Heart left ventricle (tissue), 16 donors: ENCODE data around the gene CENPX. TPM values are rescaled to one million over a fixed set of nuclear protein-coding genes. Genes with fewer than 3 reads are reported as not detected.

Experiments used
- ATAC-seq, 4 donors: fragments of 200-7000 bp; cut with Tn5 transposase; one replicate each; pipeline ENCODE4 v1.9.1; 2020 to 2022; ENCODE audit warnings: moderate library complexity in 4 of 4, mild to moderate bottlenecking in 3 of 4, moderate number of reproducible peaks in 1 of 4
- DNase-seq, 5 donors: peaks; one replicate each; pipeline ENCODE4 v3.0.0-alpha.2; 2020
- H3K27ac ChIP-seq, 12 donors: fragments of 200-600 bp; sonication (generic) in 4 of 12; one replicate each; pipeline versions ENCODE4 v1.5.0 to v1.8.0; 2016 to 2022; ENCODE audit warnings: mild to moderate bottlenecking in 2 of 12
- H3K27me3 ChIP-seq, 9 donors: fragments of 200-600 bp; sonication (generic) in 2 of 9; one replicate each; pipeline versions ENCODE4 v1.5.1 to v1.8.0; 2016 to 2022; ENCODE audit warnings: mild to moderate bottlenecking in 3 of 9
- H3K36me3 ChIP-seq, 9 donors: fragments of 200-600 bp; sonication (generic) in 2 of 9; one replicate each; pipeline versions ENCODE4 v1.5.0 to v1.8.0; 2018 to 2022; ENCODE audit warnings: mild to moderate bottlenecking in 2 of 9
- H3K4me1 ChIP-seq, 12 donors: fragments of 200-600 bp; sonication (generic) in 4 of 12; one replicate each; pipeline versions ENCODE4 v1.5.0 to v1.8.0; 2016 to 2022; ENCODE audit warnings: mild to moderate bottlenecking in 3 of 12
- H3K4me3 ChIP-seq, 12 donors: fragments of 200-600 bp; sonication (generic) in 4 of 12; one replicate each; pipeline versions ENCODE4 v1.5.0 to v1.8.0; 2017 to 2022; ENCODE audit warnings: mild to moderate bottlenecking in 9 of 12, moderate library complexity in 4 of 12
- H3K9me3 ChIP-seq, 12 donors: fragments of 200-600 bp; sonication (generic) in 4 of 12; one replicate each; pipeline versions ENCODE4 v1.5.0 to v1.8.0; 2016 to 2022; ENCODE audit warnings: mild to moderate bottlenecking in 1 of 12
- POLR2A ChIP-seq, 2 donors: fragments of 450-650 bp; IDR thresholded peaks; one replicate each; pipeline ENCODE4 v1.6.1; 2017; ENCODE audit warnings: antibody characterized with exemption in 2 of 2, mild to moderate bottlenecking in 2 of 2, moderate library complexity in 2 of 2
- WGBS, 4 donors: extraction: QIAGEN DNeasy Blood & Tissue Kit in 2 of 4; methylation state at CpG; one replicate each; pipeline versions ENCODE4 v1.1.5 to v1.1.7; 2013 to 2018; 5-methylcytosine and 5-hydroxymethylcytosine counted together
- intact Hi-C, 10 donors: fragments of 100-400 bp; cut with DNase I; formaldehyde crosslinking; loops; one replicate each; pipeline versions ENCODE4 v1.11.1 to v1.14.2; 2022
- polyA plus RNA-seq, 2 donors: library from polyadenylated mRNA; stranded (reverse); fragments of 200-250 nt; gene quantifications; one replicate each; pipeline ENCODE4 v1.2.3, GENCODE V29; 2013
- total RNA-seq, 9 donors: library from RNA; depleted of rRNA in 2 of 9; stranded (reverse); fragments of >200 nt in 2 of 9; fragmentation: NEBNext Ultra II Directional in 3 of 9; extraction: Animal tissue kit (Norgen Biotek cat#: 25700) in 3 of 9; gene quantifications; one replicate each; pipeline versions ENCODE4 v1.1.0 to v1.2.4, GENCODE V29; 2016 to 2023
- TF ChIP-seq, protein P1 (sequence below), 12 donors: fragments of 200-600 bp; sonication (generic) in 4 of 12; IDR thresholded peaks; one replicate each; pipeline versions ENCODE4 v1.5.0 to v1.8.0; 2018 to 2022; ENCODE audit warnings: antibody characterized with exemption in 12 of 12, mild to moderate bottlenecking in 5 of 12
- donor health status: ischemic (EF 13 %, LVEDD 7.1; RV severe dilation, severe dysfunction).
- donor health status: healthy with polysubstance abuse.
- donor health status: DM: no; HTN: yes; CAD: no.
- donor health status: DM: no; HTN: no; CAD: no.
- donor health status: ischemic (EF 25% LVEDD 6.9; RV normal size, moderate dysfunction).
- donor health status: ischemic (EF 25% LVEDD 5.7; RV mildly dilated, moderate dysfunction).
- donor health status: healthy.
- donor health status: DM: yes; HTN: yes; CAD: no.
- donor health status: ischemic (EF 35%, LVEDD 5.7; RV mildly dilated, moderate dysfunction).
- donor health status: nonischemic (EF 11% LVEDD 7.7; RV severe dilation, severe dysfunction).
- donor health status: DM: yes; HTN: yes; CAD: no.
- donor health status: PGD.
- donor health status: ischemic (EF 29% LVEDD 5.4; RV normal size, mild dysfunction).
- donor health status: nonischemic (EF 23%, LVEDD 6.1; RV moderate dilation, normal function).

Gene CENPX
- total and polyA plus RNA-seq, 11 donors = 16.8 to 126 (median 29.2) TPM

GRCh38 chr17:82065193-82065637 lies 42.5 kb upstream of the CENPX start:
- Histone ChIP-seq H3K27me3 (no peaks in the 10 kb centered on the region), H3K4me1 (peaks cover 0 to 27% (median 19%) of the 10 kb centered on the region in 12 donors), H3K4me3 (peak overlapping the region; percentile 78 to 98 (median 93)), H3K36me3 (peaks cover 0 to 37% (median 23%) of the 10 kb centered on the region in 9 donors), H3K9me3 (no peaks in the 10 kb centered on the region), H3K27ac (peak overlapping the region; percentile 52 to 93 (median 86))
- TF ChIP-seq, protein P1, sequence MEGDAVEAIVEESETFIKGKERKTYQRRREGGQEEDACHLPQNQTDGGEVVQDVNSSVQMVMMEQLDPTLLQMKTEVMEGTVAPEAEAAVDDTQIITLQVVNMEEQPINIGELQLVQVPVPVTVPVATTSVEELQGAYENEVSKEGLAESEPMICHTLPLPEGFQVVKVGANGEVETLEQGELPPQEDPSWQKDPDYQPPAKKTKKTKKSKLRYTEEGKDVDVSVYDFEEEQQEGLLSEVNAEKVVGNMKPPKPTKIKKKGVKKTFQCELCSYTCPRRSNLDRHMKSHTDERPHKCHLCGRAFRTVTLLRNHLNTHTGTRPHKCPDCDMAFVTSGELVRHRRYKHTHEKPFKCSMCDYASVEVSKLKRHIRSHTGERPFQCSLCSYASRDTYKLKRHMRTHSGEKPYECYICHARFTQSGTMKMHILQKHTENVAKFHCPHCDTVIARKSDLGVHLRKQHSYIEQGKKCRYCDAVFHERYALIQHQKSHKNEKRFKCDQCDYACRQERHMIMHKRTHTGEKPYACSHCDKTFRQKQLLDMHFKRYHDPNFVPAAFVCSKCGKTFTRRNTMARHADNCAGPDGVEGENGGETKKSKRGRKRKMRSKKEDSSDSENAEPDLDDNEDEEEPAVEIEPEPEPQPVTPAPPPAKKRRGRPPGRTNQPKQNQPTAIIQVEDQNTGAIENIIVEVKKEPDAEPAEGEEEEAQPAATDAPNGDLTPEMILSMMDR (IDR thresholded peaks at IDR 0.05) = no peak
- ATAC-seq (peak in 2 of 4 donors; percentile 2 to 4), DNase-seq (peak in 2 of 5 donors; percentile 33 to 67)
- WGBS, 4 donors = 0 to 2% (median 1%) methylated on average over 6 to 47 of the region's 47 CpGs
- intact Hi-C loops = loop anchor here in 1 of 10 donors (2.0 kb wide), 1 partner anchor 34 kb away; the partner anchor contains the start of gene FASN

GRCh38 chr17:82064433-82065192 lies 41.9 kb upstream of the CENPX start:
- H3K27ac ChIP-seq = peak overlapping the region in 8 of 12 donors; percentile 75 to 93 (median 88)
- 36 to 65% (median 41%) methylated on average over 12 to 36 of the region's 36 CpGs for WGBS, 4 donors
- no peak for TF ChIP-seq POLR2A (IDR thresholded peaks at IDR 0.05)
- TF ChIP-seq, protein P1 (IDR thresholded peaks at IDR 0.05) = no peak
- peaks cover 0 to 43% (median 29%) of the 10 kb centered on the region in 9 donors for H3K36me3 ChIP-seq
- H3K9me3 ChIP-seq = no peaks in the 10 kb centered on the region
- H3K4me3 ChIP-seq = peak overlapping the region; percentile 78 to 98 (median 93)
- DNase-seq (peak in 3 of 5 donors; percentile 24 to 61 (median 24)), ATAC-seq (peak in 2 of 4 donors; percentile 2 to 4)
- peaks cover 0 to 27% (median 19%) of the 10 kb centered on the region in 12 donors for H3K4me1 ChIP-seq
- intact Hi-C loops = loop anchor here in 1 of 10 donors (2.0 kb wide), 1 partner anchor 34 kb away; the partner anchor contains the start of gene FASN
- no peaks in the 10 kb centered on the region for H3K27me3 ChIP-seq

- intact Hi-C loops = loop anchor here in 1 of 10 donors (2.0 kb wide), 1 partner anchor 35 kb away; the partner anchor contains the start of gene FASN
- Histone ChIP-seq H3K36me3 (peaks cover 0 to 52% (median 36%) of the 10 kb centered on the region in 9 donors), H3K27me3 (no peaks in the 10 kb centered on the region), H3K27ac (no peak overlapping the region), H3K4me1 (peaks cover 0 to 27% (median 19%) of the 10 kb centered on the region in 12 donors), H3K9me3 (no peaks in the 10 kb centered on the region), H3K4me3 (peak overlapping the region in 4 of 12 donors; percentile 93 to 95 (median 94))
- 81 to 85% (median 82%) methylated on average over 15 to 20 of the region's 20 CpGs for WGBS, 4 donors
- TF ChIP-seq, protein P1 (IDR thresholded peaks at IDR 0.05) = no peak
- no peak for TF ChIP-seq POLR2A (IDR thresholded peaks at IDR 0.05)
- DNase-seq (peak in 3 of 5 donors; percentile 18 to 54 (median 18)), ATAC-seq (no peak)
These were observed 41.0 kb upstream of the CENPX start for GRCh38 chr17:82063424-82064415.
